ENCODE data around the gene HDAC8.

HDAC8 gene

GRCh38 chrX:72470532-72471223 is 102.0 kb downstream of the HDAC8 start:
- H3K36me3 ChIP-seq (ENCODE audit: control insufficient read depth in 1 of 2, insufficient read depth in 2 of 2, low read depth in 1 of 2, low read length in 2 of 2) = peaks cover 0 to 4% of the 10 kb centered on the region in 2 experiments
- no peak overlapping the region for H3K27ac ChIP-seq (ENCODE audit: low read length, poor library complexity, severe bottlenecking)
- WGBS = 98% methylated on average over 2 of the region's 3 CpGs
- H3K4ac ChIP-seq (ENCODE audit: low read depth in 1 of 2, low read length in 2 of 2) = no peak overlapping the region
- no peak overlapping the region for H2BK12ac ChIP-seq (ENCODE audit: low read length in 2 of 2)
- no peaks in the 10 kb centered on the region for H3K9me3 ChIP-seq (ENCODE audit: control insufficient read depth, low read length)
- DNase-seq = no peak
- no peak overlapping the region for H3K4me3 ChIP-seq (ENCODE audit: insufficient read depth in 1 of 2, low read depth in 1 of 2, low read length in 2 of 2)
- no peak overlapping the region for H3K9ac ChIP-seq (ENCODE audit: low read length)
- peaks cover 0 to 25% of the 10 kb centered on the region in 2 experiments for H3K27me3 ChIP-seq (ENCODE audit: control insufficient read depth in 1 of 2, insufficient read depth in 1 of 2, low read length in 2 of 2)
- no peak overlapping the region for H2BK15ac ChIP-seq (ENCODE audit: low read depth, poor library complexity, severe bottlenecking)
- no peak overlapping the region for H2AFZ ChIP-seq (ENCODE audit: low read depth, low read length)
- H3K14ac ChIP-seq (ENCODE audit: low read length in 2 of 2) = no peak overlapping the region
- no peak overlapping the region for H3K4me2 ChIP-seq (ENCODE audit: low read length, poor library complexity, severe bottlenecking)
- no peak overlapping the region for H4K8ac ChIP-seq (ENCODE audit: low read length)
- H3K79me1 ChIP-seq (replicated peaks; ENCODE audit: low read length, poor library complexity, severe bottlenecking) = no peaks in the 10 kb centered on the region
- no peak overlapping the region for H2BK5ac ChIP-seq (ENCODE audit: low read depth, low read length, poor library complexity, severe bottlenecking)
- H3K4me1 ChIP-seq (ENCODE audit: control insufficient read depth, insufficient read depth, low read depth, low read length) = no peaks in the 10 kb centered on the region
- no peak overlapping the region for H2AK5ac ChIP-seq (ENCODE audit: low read length, severe bottlenecking)
- H3K23ac ChIP-seq (ENCODE audit: low read length in 2 of 2) = no peak overlapping the region
- H3K18ac ChIP-seq (ENCODE audit: low read depth in 1 of 2, low read length in 2 of 2) = no peak overlapping the region
- H4K91ac ChIP-seq (ENCODE audit: low read length) = no peak overlapping the region
- no peak overlapping the region for H2BK120ac ChIP-seq (ENCODE audit: low read depth, low read length)

GRCh38 chrX:72470117-72470516 is 102.5 kb downstream of the HDAC8 start:
- no peak overlapping the region for H2BK5ac ChIP-seq (ENCODE audit: low read depth, low read length, poor library complexity, severe bottlenecking)
- H3K14ac ChIP-seq (ENCODE audit: low read length in 2 of 2) = no peak overlapping the region
- H2BK15ac ChIP-seq (ENCODE audit: low read depth, poor library complexity, severe bottlenecking) = no peak overlapping the region
- H3K18ac ChIP-seq (ENCODE audit: low read depth in 1 of 2, low read length in 2 of 2) = no peak overlapping the region
- H2AFZ ChIP-seq (ENCODE audit: low read depth, low read length) = no peak overlapping the region
- no peaks in the 10 kb centered on the region for H3K4me1 ChIP-seq (ENCODE audit: control insufficient read depth, insufficient read depth, low read depth, low read length)
- H3K4me3 ChIP-seq (ENCODE audit: insufficient read depth in 1 of 2, low read depth in 1 of 2, low read length in 2 of 2) = no peak overlapping the region
- H3K23ac ChIP-seq (ENCODE audit: low read length in 2 of 2) = no peak overlapping the region
- peaks cover 0 to 21% of the 10 kb centered on the region in 2 experiments for H3K27me3 ChIP-seq (ENCODE audit: control insufficient read depth in 1 of 2, insufficient read depth in 1 of 2, low read length in 2 of 2)
- H4K8ac ChIP-seq (ENCODE audit: low read length) = no peak overlapping the region
- H3K9ac ChIP-seq (ENCODE audit: low read length) = no peak overlapping the region
- no peaks in the 10 kb centered on the region for H3K79me1 ChIP-seq (replicated peaks; ENCODE audit: low read length, poor library complexity, severe bottlenecking)
- H3K9me3 ChIP-seq (ENCODE audit: control insufficient read depth, low read length) = no peaks in the 10 kb centered on the region
- H2BK120ac ChIP-seq (ENCODE audit: low read depth, low read length) = no peak overlapping the region
- H3K4me2 ChIP-seq (ENCODE audit: low read length, poor library complexity, severe bottlenecking) = no peak overlapping the region
- no peak for DNase-seq
- H3K4ac ChIP-seq (ENCODE audit: low read depth in 1 of 2, low read length in 2 of 2) = no peak overlapping the region
- H3K36me3 ChIP-seq (ENCODE audit: control insufficient read depth in 1 of 2, insufficient read depth in 2 of 2, low read depth in 1 of 2, low read length in 2 of 2) = no peaks in the 10 kb centered on the region
- no peak overlapping the region for H2AK5ac ChIP-seq (ENCODE audit: low read length, severe bottlenecking)
- no peak overlapping the region for H4K91ac ChIP-seq (ENCODE audit: low read length)
- 88% methylated on average over 1 of the region's 1 CpG for WGBS
- H3K27ac ChIP-seq (ENCODE audit: low read length, poor library complexity, severe bottlenecking) = no peak overlapping the region
- H2BK12ac ChIP-seq (ENCODE audit: low read length in 2 of 2) = no peak overlapping the region

GRCh38 chrX:72468607-72469006 is 104.0 kb downstream of the HDAC8 start:
- Histone ChIP-seq H4K8ac (ENCODE audit: low read length) (no peak overlapping the region), H2BK12ac (ENCODE audit: low read length in 2 of 2) (no peak overlapping the region), H3K4me2 (ENCODE audit: low read length, poor library complexity, severe bottlenecking) (no peak overlapping the region), H3K27me3 (ENCODE audit: control insufficient read depth in 1 of 2, insufficient read depth in 1 of 2, low read length in 2 of 2) (peaks cover 0 to 15% of the 10 kb centered on the region in 2 experiments), H3K4me3 (ENCODE audit: insufficient read depth in 1 of 2, low read depth in 1 of 2, low read length in 2 of 2) (no peak overlapping the region), H2AFZ (ENCODE audit: low read depth, low read length) (no peak overlapping the region), H2BK5ac (ENCODE audit: low read depth, low read length, poor library complexity, severe bottlenecking) (no peak overlapping the region), H3K79me1 (replicated peaks; ENCODE audit: low read length, poor library complexity, severe bottlenecking) (no peaks in the 10 kb centered on the region), H4K91ac (ENCODE audit: low read length) (no peak overlapping the region), H3K9ac (ENCODE audit: low read length) (no peak overlapping the region), H3K4ac (ENCODE audit: low read depth in 1 of 2, low read length in 2 of 2) (no peak overlapping the region), H3K9me3 (ENCODE audit: control insufficient read depth, low read length) (no peaks in the 10 kb centered on the region), H3K23ac (ENCODE audit: low read length in 2 of 2) (no peak overlapping the region), H3K27ac (ENCODE audit: low read length, poor library complexity, severe bottlenecking) (no peak overlapping the region), H3K14ac (ENCODE audit: low read length in 2 of 2) (no peak overlapping the region), H2BK120ac (ENCODE audit: low read depth, low read length) (no peak overlapping the region), H2AK5ac (ENCODE audit: low read length, severe bottlenecking) (no peak overlapping the region), H3K4me1 (ENCODE audit: control insufficient read depth, insufficient read depth, low read depth, low read length) (no peaks in the 10 kb centered on the region), H3K18ac (ENCODE audit: low read depth in 1 of 2, low read length in 2 of 2) (no peak overlapping the region), H3K36me3 (ENCODE audit: control insufficient read depth in 1 of 2, insufficient read depth in 2 of 2, low read depth in 1 of 2, low read length in 2 of 2) (peaks cover 0 to 9% of the 10 kb centered on the region in 2 experiments), H2BK15ac (ENCODE audit: low read depth, poor library complexity, severe bottlenecking) (no peak overlapping the region)
- WGBS = 100% methylated on average over 2 of the region's 2 CpGs
- no peak for DNase-seq

GRCh38 chrX:72467135-72467534 is 105.5 kb downstream of the HDAC8 start:
- peaks cover 0 to 16% of the 10 kb centered on the region in 2 experiments for H3K36me3 ChIP-seq (ENCODE audit: control insufficient read depth in 1 of 2, insufficient read depth in 2 of 2, low read depth in 1 of 2, low read length in 2 of 2)
- no peaks in the 10 kb centered on the region for H3K9me3 ChIP-seq (ENCODE audit: control insufficient read depth, low read length)
- no peaks in the 10 kb centered on the region for H3K79me1 ChIP-seq (replicated peaks; ENCODE audit: low read length, poor library complexity, severe bottlenecking)
- no peak overlapping the region for H3K4me2 ChIP-seq (ENCODE audit: low read length, poor library complexity, severe bottlenecking)
- H3K4me3 ChIP-seq (ENCODE audit: insufficient read depth in 1 of 2, low read depth in 1 of 2, low read length in 2 of 2) = no peak overlapping the region
- H3K14ac ChIP-seq (ENCODE audit: low read length in 2 of 2) = no peak overlapping the region
- no peak overlapping the region for H2AK5ac ChIP-seq (ENCODE audit: low read length, severe bottlenecking)
- no peak overlapping the region for H2BK12ac ChIP-seq (ENCODE audit: low read length in 2 of 2)
- no peak for DNase-seq
- no peak overlapping the region for H4K91ac ChIP-seq (ENCODE audit: low read length)
- no peak overlapping the region for H2BK15ac ChIP-seq (ENCODE audit: low read depth, poor library complexity, severe bottlenecking)
- H3K4ac ChIP-seq (ENCODE audit: low read depth in 1 of 2, low read length in 2 of 2) = no peak overlapping the region
- no peak overlapping the region for H4K8ac ChIP-seq (ENCODE audit: low read length)
- peaks cover 0 to 15% of the 10 kb centered on the region in 2 experiments for H3K27me3 ChIP-seq (ENCODE audit: control insufficient read depth in 1 of 2, insufficient read depth in 1 of 2, low read length in 2 of 2)
- no peak overlapping the region for H3K23ac ChIP-seq (ENCODE audit: low read length in 2 of 2)
- no peak overlapping the region for H3K9ac ChIP-seq (ENCODE audit: low read length)
- H3K4me1 ChIP-seq (ENCODE audit: control insufficient read depth, insufficient read depth, low read depth, low read length) = no peaks in the 10 kb centered on the region
- no peak overlapping the region for H2BK120ac ChIP-seq (ENCODE audit: low read depth, low read length)
- 95% methylated on average over 3 of the region's 4 CpGs for WGBS
- H2BK5ac ChIP-seq (ENCODE audit: low read depth, low read length, poor library complexity, severe bottlenecking) = no peak overlapping the region
- H3K27ac ChIP-seq (ENCODE audit: low read length, poor library complexity, severe bottlenecking) = no peak overlapping the region
- no peak overlapping the region for H3K18ac ChIP-seq (ENCODE audit: low read depth in 1 of 2, low read length in 2 of 2)
- H2AFZ ChIP-seq (ENCODE audit: low read depth, low read length) = no peak overlapping the region

Data from mesenchymal stem cell (in vitro differentiated cells and primary cell).